NOMO-1 treated with dmso at 0.1 percent for 144 hours (cell line): ENCODE results near the gene CD58.

Experiments used
- DNase-seq: peaks from one replicate; lab custom pipeline; 2025; ENCODE audit not compliant: unreplicated experiment; lab: John Stamatoyannopoulos, UW

The CD58 gene

GRCh38 chr1:116474921-116475849 lies 95.6 kb downstream of the CD58 start:
- no peak for DNase-seq

- no peak for DNase-seq
These were observed 98.3 kb downstream of the CD58 start for GRCh38 chr1:116472431-116472961.

- DNase-seq: no peak
These were observed 99.6 kb downstream of the CD58 start for GRCh38 chr1:116471241-116471640.

DNA sequence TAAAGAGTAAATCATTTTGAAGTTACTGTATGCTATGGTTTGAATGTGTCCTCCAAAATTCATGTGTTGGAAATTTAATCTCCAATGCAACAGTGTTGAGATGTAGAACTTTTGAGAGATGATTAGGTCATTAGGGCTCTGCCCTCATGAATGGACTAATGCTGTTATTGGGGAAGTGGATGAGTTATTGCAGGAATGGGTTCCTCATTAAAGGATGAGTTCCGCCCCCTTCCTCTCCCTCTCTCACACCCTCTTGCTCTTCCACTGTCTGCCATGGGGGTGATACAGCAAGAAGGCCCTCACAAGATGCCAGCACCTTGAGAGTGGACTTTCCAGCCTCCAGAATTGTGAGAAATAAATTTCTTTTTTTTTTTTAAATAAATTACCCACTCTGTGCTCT lies 100.2 kb downstream of the CD58 start:
- DNase-seq: no peak

DNA sequence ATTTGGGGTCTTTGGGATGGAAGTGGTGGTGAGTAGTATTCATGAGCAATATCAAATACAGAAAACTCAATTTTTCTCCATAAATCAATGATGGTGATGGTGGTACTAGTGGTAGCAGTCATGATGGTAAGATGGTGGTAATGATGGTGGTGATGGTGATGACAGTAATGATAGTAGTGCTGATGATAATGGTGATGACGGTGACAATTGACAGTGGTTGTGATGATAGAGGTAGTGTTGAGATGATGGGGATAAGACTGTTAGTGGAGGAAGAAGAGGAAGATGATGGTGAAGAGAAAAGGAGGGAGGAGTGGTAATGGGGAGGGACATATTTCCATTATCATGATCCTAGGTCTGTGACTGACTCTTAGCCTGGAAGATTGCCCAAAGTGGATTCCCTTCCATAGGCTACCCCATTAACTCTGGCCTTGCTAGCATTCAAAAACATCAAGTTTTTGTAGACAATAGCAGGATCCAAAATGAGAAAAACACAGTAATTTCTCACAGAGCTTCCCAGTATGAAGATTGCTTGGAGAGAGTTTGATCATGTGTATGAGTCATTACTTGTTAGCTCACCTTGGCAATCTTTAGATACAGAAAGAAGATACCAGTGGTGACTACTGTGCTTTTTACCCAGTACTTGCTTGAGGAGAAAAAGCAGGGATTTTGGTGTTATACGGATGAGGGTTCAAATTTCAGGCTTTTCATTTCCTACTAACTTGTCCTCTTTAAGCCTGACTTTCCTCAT lies 103.8 kb downstream of the CD58 start:
- no peak for DNase-seq

- DNase-seq: no peak
These were observed 104.8 kb downstream of the CD58 start for GRCh38 chr1:116465845-116466685.

DNA sequence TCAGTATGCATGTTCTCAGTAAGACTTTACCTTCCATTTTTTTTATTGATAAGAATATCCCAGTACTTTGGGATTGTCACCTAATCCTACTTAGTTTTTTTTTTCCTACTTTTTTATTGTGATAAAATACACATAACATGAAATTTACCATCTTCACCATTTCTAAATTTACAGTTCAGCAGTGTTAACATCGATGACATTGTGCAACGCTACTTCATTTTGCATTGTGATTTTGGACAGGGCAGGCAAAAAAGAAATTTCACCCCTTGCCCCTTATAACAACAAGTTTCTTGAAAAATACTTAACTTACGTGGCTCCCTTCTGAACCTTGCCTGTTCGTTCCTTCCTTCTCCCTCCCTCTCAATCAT lies 105.4 kb downstream of the CD58 start:
- no peak for DNase-seq
